Measurements from ENCODE around the gene PTCHD1. TPM values are rescaled to one million over a fixed set of nuclear protein-coding genes. Genes with fewer than 3 reads are reported as not detected.

PTCHD1 gene
- total and polyA plus RNA-seq, 2 donors from 2014 or later = 0.63 TPM; not detected in 1

DNA sequence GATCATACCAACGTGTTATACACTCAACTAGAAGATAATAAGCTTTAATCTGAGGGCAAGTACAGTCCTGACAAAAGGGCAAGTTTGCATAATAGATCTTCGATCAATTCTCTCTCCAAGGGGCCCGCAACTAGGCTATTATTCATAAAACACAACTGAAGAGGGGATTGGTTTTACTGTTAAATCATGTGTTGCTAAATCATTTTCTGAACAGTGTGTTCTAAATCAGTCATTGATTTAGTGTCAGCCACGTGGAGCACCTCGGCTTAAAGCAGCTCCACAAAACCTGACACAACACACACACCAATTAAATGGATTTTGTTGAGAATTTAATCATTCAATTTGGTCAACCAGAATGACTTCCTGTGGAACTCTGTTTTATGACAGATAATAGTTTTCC, 61.6 kb downstream of the PTCHD1 start:
- Histone ChIP-seq H3K36me3 (ENCODE audit: control insufficient read depth in 2 of 3, insufficient read depth in 3 of 3, low read length in 3 of 3) (no peaks in the 10 kb centered on the region), H3K4me3 (ENCODE audit: low read length in 3 of 3) (no peak overlapping the region), H3K9ac (ENCODE audit: low read length in 3 of 3) (no peak overlapping the region), H3K27ac (ENCODE audit: low read depth in 2 of 2, low read length in 2 of 2) (no peak overlapping the region), H3K4me1 (ENCODE audit: control insufficient read depth in 2 of 3, insufficient read depth in 2 of 3, low read depth in 1 of 3, low read length in 3 of 3) (no peaks in the 10 kb centered on the region), H3K27me3 (ENCODE audit: control insufficient read depth, insufficient read depth, low read length) (peaks cover 4% of the 10 kb centered on the region), H3K9me3 (ENCODE audit: control insufficient read depth in 2 of 3, insufficient read depth in 1 of 3, low read length in 3 of 3) (no peaks in the 10 kb centered on the region)
- no peak for FAIRE-seq
- TF ChIP-seq, protein P1, sequence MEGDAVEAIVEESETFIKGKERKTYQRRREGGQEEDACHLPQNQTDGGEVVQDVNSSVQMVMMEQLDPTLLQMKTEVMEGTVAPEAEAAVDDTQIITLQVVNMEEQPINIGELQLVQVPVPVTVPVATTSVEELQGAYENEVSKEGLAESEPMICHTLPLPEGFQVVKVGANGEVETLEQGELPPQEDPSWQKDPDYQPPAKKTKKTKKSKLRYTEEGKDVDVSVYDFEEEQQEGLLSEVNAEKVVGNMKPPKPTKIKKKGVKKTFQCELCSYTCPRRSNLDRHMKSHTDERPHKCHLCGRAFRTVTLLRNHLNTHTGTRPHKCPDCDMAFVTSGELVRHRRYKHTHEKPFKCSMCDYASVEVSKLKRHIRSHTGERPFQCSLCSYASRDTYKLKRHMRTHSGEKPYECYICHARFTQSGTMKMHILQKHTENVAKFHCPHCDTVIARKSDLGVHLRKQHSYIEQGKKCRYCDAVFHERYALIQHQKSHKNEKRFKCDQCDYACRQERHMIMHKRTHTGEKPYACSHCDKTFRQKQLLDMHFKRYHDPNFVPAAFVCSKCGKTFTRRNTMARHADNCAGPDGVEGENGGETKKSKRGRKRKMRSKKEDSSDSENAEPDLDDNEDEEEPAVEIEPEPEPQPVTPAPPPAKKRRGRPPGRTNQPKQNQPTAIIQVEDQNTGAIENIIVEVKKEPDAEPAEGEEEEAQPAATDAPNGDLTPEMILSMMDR (IDR thresholded peaks at IDR 0.05; ENCODE audit: borderline replicate concordance, extremely low read depth, insufficient read depth) = no peak
- intact Hi-C loops (cut with DNase I) = no loop called here
- no peak for DNase-seq

DNA sequence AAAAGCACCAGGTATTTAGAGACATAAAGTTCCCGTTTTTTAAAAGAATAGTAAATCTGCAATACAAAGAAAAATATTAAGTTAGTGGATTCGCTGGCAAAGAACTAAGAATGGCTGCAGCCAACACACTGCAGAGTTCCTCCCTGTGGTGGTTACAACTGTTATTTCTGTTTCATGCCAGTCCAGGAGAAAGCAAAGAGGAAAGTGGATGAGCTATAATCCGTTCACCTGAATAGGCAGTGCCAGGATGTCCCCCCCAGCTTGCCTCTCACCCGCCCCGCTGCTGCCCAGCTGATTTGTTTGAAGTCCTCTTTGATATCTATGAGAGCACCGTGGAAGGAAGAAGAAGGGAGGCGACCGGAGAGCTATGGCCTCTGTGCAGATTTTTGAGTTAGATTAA, 63.9 kb downstream of the PTCHD1 start:
- TF ChIP-seq, protein P1 (IDR thresholded peaks at IDR 0.05; ENCODE audit: borderline replicate concordance, extremely low read depth, insufficient read depth) = no peak
- FAIRE-seq = no peak
- Histone ChIP-seq H3K4me1 (ENCODE audit: control insufficient read depth in 2 of 3, insufficient read depth in 2 of 3, low read depth in 1 of 3, low read length in 3 of 3) (no peaks in the 10 kb centered on the region), H3K27ac (ENCODE audit: low read depth in 2 of 2, low read length in 2 of 2) (no peak overlapping the region), H3K9ac (ENCODE audit: low read length in 3 of 3) (no peak overlapping the region), H3K4me3 (ENCODE audit: low read length in 3 of 3) (no peak overlapping the region), H3K27me3 (ENCODE audit: control insufficient read depth, insufficient read depth, low read length) (peaks cover 3% of the 10 kb centered on the region), H3K36me3 (ENCODE audit: control insufficient read depth in 2 of 3, insufficient read depth in 3 of 3, low read length in 3 of 3) (no peaks in the 10 kb centered on the region), H3K9me3 (ENCODE audit: control insufficient read depth in 2 of 3, insufficient read depth in 1 of 3, low read length in 3 of 3) (no peaks in the 10 kb centered on the region)
- DNase-seq = no peak
- intact Hi-C loops (cut with DNase I) = no loop called here

DNA sequence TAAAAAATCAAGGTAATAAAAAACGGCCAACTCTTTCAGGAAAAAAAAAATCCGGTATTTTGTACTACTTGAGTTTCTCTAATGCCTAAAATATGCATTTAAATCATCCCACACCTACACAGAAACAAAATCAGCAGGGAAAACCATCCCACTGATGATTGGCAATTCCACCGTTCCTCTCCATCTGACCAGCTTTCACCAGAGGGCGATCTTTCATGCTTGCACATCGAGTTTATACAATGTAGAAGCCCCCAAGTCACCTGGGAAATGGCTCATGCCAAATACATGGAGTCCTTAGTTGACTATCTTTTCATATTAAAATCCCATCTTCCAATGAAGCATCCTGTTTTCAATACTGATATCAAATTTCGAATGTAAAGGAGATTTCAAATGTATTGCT, 69.2 kb downstream of the PTCHD1 start:
- Histone ChIP-seq H3K27me3 (ENCODE audit: control insufficient read depth, insufficient read depth, low read length) (no peaks in the 10 kb centered on the region), H3K4me3 (ENCODE audit: low read length in 3 of 3) (no peak overlapping the region), H3K36me3 (ENCODE audit: control insufficient read depth in 2 of 3, insufficient read depth in 3 of 3, low read length in 3 of 3) (no peaks in the 10 kb centered on the region), H3K4me1 (ENCODE audit: control insufficient read depth in 2 of 3, insufficient read depth in 2 of 3, low read depth in 1 of 3, low read length in 3 of 3) (no peaks in the 10 kb centered on the region), H3K9ac (ENCODE audit: low read length in 3 of 3) (no peak overlapping the region), H3K27ac (ENCODE audit: low read depth in 2 of 2, low read length in 2 of 2) (no peak overlapping the region), H3K9me3 (ENCODE audit: control insufficient read depth in 2 of 3, insufficient read depth in 1 of 3, low read length in 3 of 3) (no peaks in the 10 kb centered on the region)
- FAIRE-seq (peak; percentile 67), DNase-seq (no peak)
- TF ChIP-seq, protein P1 (IDR thresholded peaks at IDR 0.05; ENCODE audit: borderline replicate concordance, extremely low read depth, insufficient read depth) = no peak
- intact Hi-C loops (cut with DNase I) = no loop called here

DNA sequence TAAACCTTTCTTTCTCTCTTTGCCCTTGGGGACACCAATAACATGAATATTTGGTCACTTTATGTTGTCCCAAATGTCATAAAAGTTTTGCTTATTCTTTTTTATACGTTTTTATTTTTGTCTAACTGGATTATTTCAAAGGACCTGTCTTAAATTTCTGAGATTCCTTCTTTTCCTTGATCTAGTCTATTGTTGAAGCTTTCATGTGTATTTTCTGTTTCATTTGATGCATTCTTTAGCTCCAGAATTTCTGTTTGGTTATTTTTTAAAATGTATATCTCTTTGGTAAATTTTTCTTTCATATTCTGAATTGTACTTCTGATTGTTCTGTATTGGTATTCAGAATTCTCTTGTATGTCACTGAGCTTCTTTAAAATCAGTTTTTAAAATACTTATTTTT, 88.3 kb downstream of the PTCHD1 start:
- no peak overlapping the region for H3K9ac ChIP-seq (ENCODE audit: low read length in 3 of 3)
- peak; percentile 39 for FAIRE-seq
- no peak for DNase-seq
- no peaks in the 10 kb centered on the region for H3K36me3 ChIP-seq (ENCODE audit: control insufficient read depth in 2 of 3, insufficient read depth in 3 of 3, low read length in 3 of 3)
- TF ChIP-seq, protein P1 (IDR thresholded peaks at IDR 0.05; ENCODE audit: borderline replicate concordance, extremely low read depth, insufficient read depth) = no peak
- H3K4me3 ChIP-seq (ENCODE audit: low read length in 3 of 3) = no peak overlapping the region
- no peaks in the 10 kb centered on the region for H3K27me3 ChIP-seq (ENCODE audit: control insufficient read depth, insufficient read depth, low read length)
- no peaks in the 10 kb centered on the region for H3K9me3 ChIP-seq (ENCODE audit: control insufficient read depth in 2 of 3, insufficient read depth in 1 of 3, low read length in 3 of 3)
- intact Hi-C loops (cut with DNase I) = no loop called here
- no peaks in the 10 kb centered on the region for H3K4me1 ChIP-seq (ENCODE audit: control insufficient read depth in 2 of 3, insufficient read depth in 2 of 3, low read depth in 1 of 3, low read length in 3 of 3)
- no peak overlapping the region for H3K27ac ChIP-seq (ENCODE audit: low read depth in 2 of 2, low read length in 2 of 2)

Measured in kidney (tissue), 14 donors.